HuH-7.5 (cell line): ENCODE results near the gene RSPO4.

Source experiments
- DNase-seq: peaks from one replicate; pipeline ENCODE4 v3.0.0; 2011; ENCODE audit warnings: low spot score

The RSPO4 gene

DNA sequence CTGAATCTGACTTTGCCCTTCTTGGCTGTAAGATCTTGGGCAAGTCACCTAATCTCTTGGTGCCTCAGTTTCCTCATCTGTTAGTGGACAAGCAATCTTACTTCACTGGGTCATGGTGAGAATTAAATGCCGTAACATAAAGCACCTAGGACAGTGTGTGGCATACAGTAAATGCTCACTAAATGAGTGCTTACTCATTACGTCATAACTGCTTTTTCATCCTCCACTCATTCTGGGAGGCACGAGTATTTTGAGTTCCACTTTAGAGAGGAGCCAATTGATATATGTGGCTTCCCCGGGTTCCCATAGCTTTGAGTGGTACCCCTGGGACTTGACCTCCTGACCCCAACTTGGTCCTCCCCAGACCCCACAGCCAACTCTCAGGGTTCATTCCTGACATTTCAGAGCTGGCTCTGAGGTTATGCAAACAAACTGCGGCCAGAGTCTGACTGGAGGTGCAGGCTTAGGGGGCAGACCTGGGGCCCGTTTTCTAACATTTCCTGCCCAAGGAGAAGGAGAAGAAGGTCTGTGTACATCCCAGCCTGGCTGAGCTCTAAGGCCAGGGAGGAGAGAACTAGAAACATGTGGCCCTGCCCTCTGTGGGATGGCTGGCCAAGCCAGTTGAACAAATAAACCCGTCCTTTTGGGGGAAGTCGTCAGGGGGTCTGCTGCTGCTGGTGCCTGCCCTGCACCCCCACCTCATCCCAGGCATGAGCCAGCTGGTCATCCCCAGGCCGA lies 91.8 kb downstream of the RSPO4 start:
- DNase-seq: no peak

DNA sequence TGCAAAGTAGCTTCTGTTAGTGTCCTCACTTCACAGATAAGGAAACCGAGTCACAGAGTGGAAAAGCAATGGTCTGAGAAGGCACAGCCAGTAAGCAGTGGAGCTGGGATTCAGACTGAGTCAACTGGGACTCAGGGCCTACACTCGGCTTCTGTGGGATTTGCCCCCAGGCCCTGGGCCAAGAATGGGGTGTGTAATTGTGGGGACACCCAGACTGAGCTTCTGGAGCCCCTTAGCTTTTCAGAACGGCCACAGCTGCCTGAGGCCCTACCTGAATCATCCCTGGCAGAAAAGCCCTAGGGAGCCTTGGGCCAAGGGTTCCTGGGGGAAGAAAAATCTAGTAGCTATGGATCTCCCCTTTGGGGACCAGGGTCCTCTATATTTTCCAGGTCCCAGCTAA lies 92.5 kb downstream of the RSPO4 start:
- DNase-seq: no peak
